ENCODE results near the gene GLP1R. TPM values are rescaled to one million over a fixed set of nuclear protein-coding genes. Genes with fewer than 3 reads are reported as not detected.

GLP1R gene
- total and polyA plus RNA-seq, 2 donors (not counting 1 experiment from before 2014, with no cell fraction given): not detected

DNA sequence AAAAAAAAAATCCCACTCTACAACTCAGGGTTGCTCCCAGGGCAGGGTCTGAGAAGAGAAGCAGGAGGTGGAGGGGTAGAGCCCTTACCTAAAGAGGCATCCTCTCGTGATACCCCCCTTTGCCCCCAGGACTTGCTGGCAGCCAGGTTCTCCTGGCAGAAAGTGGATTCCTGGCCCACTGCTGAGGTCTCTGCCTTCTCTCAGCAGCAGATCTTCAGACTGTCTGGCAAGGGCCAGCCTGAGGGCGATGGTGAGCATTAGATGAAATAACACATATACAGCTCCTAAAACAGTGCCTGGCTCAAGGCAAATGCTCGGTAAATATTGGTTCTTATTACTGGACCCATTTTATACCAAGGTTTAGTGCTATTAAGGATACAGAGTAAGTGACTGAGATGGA is 4.8 kb upstream of the GLP1R start:
- Histone ChIP-seq H3K4me3 (replicated peaks in 1 of 4; ENCODE audit: control extremely low read depth in 1 of 4, insufficient read depth in 1 of 4, low read depth in 3 of 4, low read length in 4 of 4) (no peak overlapping the region), H2AFZ (ENCODE audit: low read length) (no peak overlapping the region), H3K27me3 (ENCODE audit: control insufficient read depth, insufficient read depth, low read length) (peaks cover 7% of the 10 kb centered on the region), H3K36me3 (ENCODE audit: control insufficient read depth, insufficient read depth, low read length) (no peaks in the 10 kb centered on the region), H4K20me1 (ENCODE audit: control insufficient read depth, extremely low read depth, insufficient read depth, low read length) (no peaks in the 10 kb centered on the region), H3K4me1 (ENCODE audit: control insufficient read depth, extremely low read depth, insufficient read depth, low read length) (no peaks in the 10 kb centered on the region), H3K27ac (ENCODE audit: insufficient read depth, low read length) (no peak overlapping the region), H3K9ac (ENCODE audit: insufficient read depth, low read length) (no peak overlapping the region), H3K79me2 (ENCODE audit: control insufficient read depth, insufficient read depth, low read length) (no peaks in the 10 kb centered on the region), H3K4me2 (ENCODE audit: extremely low read depth, insufficient read depth, low read length) (no peak overlapping the region), H3K9me3 (ENCODE audit: control insufficient read depth, insufficient read depth, low read depth, low read length) (no peaks in the 10 kb centered on the region)
- TF ChIP-seq EZH2 (IDR thresholded peaks at IDR 0.05; ENCODE audit: low read length, missing control alignments): no peak
- TF ChIP-seq, protein P1, sequence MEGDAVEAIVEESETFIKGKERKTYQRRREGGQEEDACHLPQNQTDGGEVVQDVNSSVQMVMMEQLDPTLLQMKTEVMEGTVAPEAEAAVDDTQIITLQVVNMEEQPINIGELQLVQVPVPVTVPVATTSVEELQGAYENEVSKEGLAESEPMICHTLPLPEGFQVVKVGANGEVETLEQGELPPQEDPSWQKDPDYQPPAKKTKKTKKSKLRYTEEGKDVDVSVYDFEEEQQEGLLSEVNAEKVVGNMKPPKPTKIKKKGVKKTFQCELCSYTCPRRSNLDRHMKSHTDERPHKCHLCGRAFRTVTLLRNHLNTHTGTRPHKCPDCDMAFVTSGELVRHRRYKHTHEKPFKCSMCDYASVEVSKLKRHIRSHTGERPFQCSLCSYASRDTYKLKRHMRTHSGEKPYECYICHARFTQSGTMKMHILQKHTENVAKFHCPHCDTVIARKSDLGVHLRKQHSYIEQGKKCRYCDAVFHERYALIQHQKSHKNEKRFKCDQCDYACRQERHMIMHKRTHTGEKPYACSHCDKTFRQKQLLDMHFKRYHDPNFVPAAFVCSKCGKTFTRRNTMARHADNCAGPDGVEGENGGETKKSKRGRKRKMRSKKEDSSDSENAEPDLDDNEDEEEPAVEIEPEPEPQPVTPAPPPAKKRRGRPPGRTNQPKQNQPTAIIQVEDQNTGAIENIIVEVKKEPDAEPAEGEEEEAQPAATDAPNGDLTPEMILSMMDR (conservative IDR thresholded peaks at IDR 0.05 in 1 of 2, IDR thresholded peaks at IDR 0.05 in 1 of 2; ENCODE audit: low read depth in 1 of 2, low read length in 2 of 2): no peak
- no peak for DNase-seq (ENCODE audit: low read depth in 2 of 2)

DNA sequence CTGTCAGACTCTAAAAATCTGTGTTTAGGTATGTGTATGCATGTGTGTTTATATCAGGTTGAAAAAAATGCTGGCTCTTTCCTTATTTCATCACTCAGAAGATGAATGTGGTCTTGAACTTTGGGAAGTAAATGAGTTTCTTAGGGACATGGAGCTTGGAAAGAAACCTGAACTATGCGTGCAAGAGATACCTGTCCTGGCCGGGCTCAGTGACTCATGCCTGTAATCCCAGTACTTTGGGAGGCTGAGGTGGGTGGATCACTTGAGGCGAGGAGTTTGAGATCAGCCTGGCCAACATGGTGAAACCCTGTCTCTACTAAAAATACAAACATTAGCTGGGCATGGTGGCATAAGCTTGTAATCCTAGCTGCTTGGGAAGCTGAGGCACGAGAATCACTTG is 4.4 kb upstream of the GLP1R start:
- Histone ChIP-seq H3K4me2 (ENCODE audit: extremely low read depth, insufficient read depth, low read length) (no peak overlapping the region), H3K9me3 (ENCODE audit: control insufficient read depth, insufficient read depth, low read depth, low read length) (no peaks in the 10 kb centered on the region), H3K4me3 (replicated peaks in 1 of 4; ENCODE audit: control extremely low read depth in 1 of 4, insufficient read depth in 1 of 4, low read depth in 3 of 4, low read length in 4 of 4) (no peak overlapping the region), H3K27ac (ENCODE audit: insufficient read depth, low read length) (no peak overlapping the region), H3K36me3 (ENCODE audit: control insufficient read depth, insufficient read depth, low read length) (no peaks in the 10 kb centered on the region), H3K4me1 (ENCODE audit: control insufficient read depth, extremely low read depth, insufficient read depth, low read length) (no peaks in the 10 kb centered on the region), H3K79me2 (ENCODE audit: control insufficient read depth, insufficient read depth, low read length) (no peaks in the 10 kb centered on the region), H2AFZ (ENCODE audit: low read length) (no peak overlapping the region), H3K27me3 (ENCODE audit: control insufficient read depth, insufficient read depth, low read length) (peaks cover 7% of the 10 kb centered on the region), H4K20me1 (ENCODE audit: control insufficient read depth, extremely low read depth, insufficient read depth, low read length) (no peaks in the 10 kb centered on the region), H3K9ac (ENCODE audit: insufficient read depth, low read length) (no peak overlapping the region)
- TF ChIP-seq, protein P1 (conservative IDR thresholded peaks at IDR 0.05 in 1 of 2, IDR thresholded peaks at IDR 0.05 in 1 of 2; ENCODE audit: low read depth in 1 of 2, low read length in 2 of 2): no peak
- DNase-seq (ENCODE audit: low read depth in 2 of 2): no peak

DNA sequence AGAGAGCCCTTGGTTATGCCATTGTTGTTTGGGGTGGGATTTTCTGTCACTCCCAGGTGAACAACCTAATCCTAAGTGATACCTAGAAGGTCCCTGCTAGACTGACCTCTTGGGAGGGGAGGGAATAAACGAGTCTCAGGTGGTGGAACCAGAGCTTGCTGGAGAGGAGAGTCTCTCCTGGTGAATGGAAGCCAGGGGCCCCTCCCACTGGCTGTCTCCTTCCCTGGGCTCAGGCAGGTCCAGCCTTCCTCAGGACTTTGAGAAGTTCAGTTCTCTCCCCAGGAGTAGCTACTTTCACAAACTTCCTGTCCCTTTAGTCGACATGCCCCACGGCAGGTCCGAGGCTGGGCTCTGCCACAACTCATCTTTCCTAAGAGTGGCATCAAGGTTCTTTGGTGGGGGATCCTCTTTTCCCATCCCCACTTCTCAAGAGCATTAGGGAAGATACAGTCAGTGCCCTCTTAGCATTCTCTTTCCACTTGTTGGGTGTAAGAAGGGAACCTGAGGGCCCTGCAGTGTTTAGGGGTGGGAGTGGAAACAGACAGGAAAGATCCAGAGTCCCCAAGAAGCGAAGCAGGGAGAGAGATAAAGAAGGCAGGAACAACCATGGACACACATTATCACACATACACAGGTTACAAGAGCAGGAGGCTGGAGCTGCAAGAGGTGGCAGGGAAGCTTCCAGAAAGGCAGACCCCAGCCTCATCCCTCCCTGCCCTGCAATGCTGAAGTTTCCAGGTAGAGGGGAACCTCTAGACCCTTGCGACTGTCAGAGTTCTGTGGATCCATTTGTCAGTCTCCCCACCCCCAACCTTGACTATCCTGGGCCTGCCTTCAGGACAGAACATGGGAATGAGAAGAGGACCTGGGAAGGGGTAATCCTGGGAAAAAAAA is 900 bp upstream of the GLP1R start:
- Histone ChIP-seq H3K4me2 (ENCODE audit: extremely low read depth, insufficient read depth, low read length) (no peak overlapping the region), H3K27ac (ENCODE audit: insufficient read depth, low read length) (no peak overlapping the region), H3K9me3 (ENCODE audit: control insufficient read depth, insufficient read depth, low read depth, low read length) (no peaks in the 10 kb centered on the region), H2AFZ (ENCODE audit: low read length) (no peak overlapping the region), H3K27me3 (ENCODE audit: control insufficient read depth, insufficient read depth, low read length) (peaks cover 7% of the 10 kb centered on the region), H4K20me1 (ENCODE audit: control insufficient read depth, extremely low read depth, insufficient read depth, low read length) (no peaks in the 10 kb centered on the region), H3K4me1 (ENCODE audit: control insufficient read depth, extremely low read depth, insufficient read depth, low read length) (no peaks in the 10 kb centered on the region), H3K9ac (ENCODE audit: insufficient read depth, low read length) (no peak overlapping the region), H3K36me3 (ENCODE audit: control insufficient read depth, insufficient read depth, low read length) (no peaks in the 10 kb centered on the region), H3K79me2 (ENCODE audit: control insufficient read depth, insufficient read depth, low read length) (no peaks in the 10 kb centered on the region), H3K4me3 (replicated peaks in 1 of 4; ENCODE audit: control extremely low read depth in 1 of 4, insufficient read depth in 1 of 4, low read depth in 3 of 4, low read length in 4 of 4) (no peak overlapping the region)
- DNase-seq (ENCODE audit: low read depth in 2 of 2): no peak
- TF ChIP-seq EZH2 (IDR thresholded peaks at IDR 0.05; ENCODE audit: low read length, missing control alignments): no peak
- TF ChIP-seq, protein P1 (conservative IDR thresholded peaks at IDR 0.05 in 1 of 2, IDR thresholded peaks at IDR 0.05 in 1 of 2; ENCODE audit: low read depth in 1 of 2, low read length in 2 of 2): no peak

Data from fibroblast of lung (primary cell).